HG02981 (cell line): Measurements from ENCODE around the gene RABGAP1.

Source experiments
- ATAC-seq: cut with Tn5 transposase; IDR thresholded peaks from one replicate; pipeline ENCODE4 v1.9.1; 2021; ENCODE audit warnings: mild to moderate bottlenecking, moderate library complexity; ENCODE audit not compliant: unreplicated experiment

RABGAP1 gene

DNA sequence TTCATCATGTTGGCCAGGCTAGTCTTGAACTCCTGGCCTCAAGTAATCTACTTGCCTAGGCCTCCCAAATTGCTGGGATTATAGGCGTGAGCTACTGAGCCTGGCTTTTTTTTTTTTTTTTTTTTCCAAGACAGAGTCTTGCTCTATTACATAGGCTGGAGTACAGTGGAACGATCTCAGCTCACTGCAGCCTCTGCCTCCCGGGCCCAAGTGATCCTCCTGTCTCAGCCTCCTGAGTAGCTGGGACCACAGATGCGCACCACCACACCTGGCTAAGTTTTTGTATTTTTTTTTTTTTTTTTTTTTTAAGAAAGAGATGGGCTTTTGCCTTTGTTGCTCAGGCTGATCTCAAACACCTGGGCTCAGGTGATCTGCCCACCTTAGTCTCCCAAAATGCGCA, 66.4 kb downstream of the RABGAP1 start:
- ATAC-seq: no peak

DNA sequence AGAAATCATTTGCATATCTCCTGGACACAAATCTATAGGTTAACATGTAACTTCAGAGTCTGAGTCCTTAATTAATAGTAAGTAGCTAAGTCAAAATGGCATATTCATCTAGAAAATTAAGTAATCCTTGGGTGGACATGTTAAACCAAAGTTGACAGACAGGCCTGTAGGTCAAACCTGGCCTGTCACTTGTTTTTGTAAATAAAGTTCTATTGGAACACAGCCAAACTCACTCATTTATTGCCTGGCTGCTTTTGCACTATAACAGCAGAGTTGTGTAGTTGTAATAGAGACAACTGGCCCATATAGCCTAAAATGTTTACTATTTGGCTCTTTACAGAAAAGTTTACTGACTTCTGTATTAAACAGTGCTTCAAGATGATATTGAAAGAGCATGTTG, 68.1 kb downstream of the RABGAP1 start:
- ATAC-seq: no peak

DNA sequence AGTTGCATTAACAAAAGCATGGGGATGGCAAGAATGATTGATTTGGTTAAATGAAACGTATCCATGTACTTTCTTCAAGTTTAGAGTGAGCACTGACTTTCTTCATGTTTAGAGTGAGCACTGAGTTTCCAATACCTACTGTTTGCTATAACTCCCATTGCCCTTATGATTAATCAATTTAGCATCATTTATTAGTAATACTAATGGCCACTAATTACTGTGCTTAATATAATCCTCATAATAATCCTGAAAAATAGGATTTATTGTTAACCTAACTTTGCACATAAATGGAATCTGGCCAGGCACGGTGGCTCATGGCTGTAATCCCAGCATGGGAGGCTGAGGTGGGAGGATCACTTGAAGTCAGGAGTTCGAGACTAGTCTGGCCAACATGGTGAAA, 70.6 kb downstream of the RABGAP1 start:
- ATAC-seq: no peak

DNA sequence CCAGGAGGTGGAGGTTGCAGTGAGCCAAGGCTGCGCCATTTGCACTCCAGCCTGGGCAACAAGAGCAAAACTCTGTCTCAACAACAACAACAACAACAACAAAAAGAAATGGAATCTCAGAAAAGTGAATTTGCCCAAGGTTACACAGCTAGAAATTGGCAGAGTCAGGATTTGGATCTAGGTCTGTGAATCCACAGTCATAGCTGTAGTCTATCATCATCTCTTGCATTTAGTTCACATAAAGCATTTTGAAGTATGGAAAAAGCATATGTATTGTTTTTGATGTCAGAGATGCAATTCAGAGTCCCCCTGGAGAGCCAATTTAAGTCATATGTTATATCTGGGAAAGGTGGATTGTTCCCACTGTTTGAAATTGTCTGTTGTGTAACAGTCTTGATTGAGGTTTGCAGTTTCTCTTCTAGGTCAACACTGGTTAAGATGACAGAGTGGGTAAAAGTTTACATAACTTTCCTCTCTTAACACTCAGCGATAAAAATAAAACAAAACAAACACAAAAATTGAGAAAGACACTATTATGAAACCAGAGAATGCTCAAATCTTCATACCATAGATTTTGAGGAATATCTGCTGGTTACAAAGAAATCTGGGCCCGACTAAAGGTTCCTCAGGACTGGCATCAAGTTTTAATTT, 71.2 kb downstream of the RABGAP1 start:
- no peak for ATAC-seq

DNA sequence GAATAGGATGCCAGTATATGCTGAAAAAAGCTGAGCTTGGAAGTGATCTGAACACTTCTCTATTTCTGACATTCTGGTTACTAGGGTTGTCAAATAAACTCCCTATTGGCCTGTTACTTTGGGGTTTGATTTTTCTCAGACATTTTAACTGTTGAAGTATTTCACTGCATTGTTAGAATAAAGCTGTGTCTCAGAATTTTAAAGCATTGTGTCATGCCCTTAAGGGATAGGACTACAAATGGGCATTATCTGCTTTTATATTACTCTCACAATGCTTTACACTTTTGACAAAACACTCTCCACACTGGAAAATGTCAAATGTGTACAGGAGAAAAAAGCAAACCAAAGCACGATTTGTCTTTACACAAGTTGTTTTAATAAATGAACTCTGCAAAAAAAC, 75.8 kb downstream of the RABGAP1 start:
- ATAC-seq: no peak

DNA sequence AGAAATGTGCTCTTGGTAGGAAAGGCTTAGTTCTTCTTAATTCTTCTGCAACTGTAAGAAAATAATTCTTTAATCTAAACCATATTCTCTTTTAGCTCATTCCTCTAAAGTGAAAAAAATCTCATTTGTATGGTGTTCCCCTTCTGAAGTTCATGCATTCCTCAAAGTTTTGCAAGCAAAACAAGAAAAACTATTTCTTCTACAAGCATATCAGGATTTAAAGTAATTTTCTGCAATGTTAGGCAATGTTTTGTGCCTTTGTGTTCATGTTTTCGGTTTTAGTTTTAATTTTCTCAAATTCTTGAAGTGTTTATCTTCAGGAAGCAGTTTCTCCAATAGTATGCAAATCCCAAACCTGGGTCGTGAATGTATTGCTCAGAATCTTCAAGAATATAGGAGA, 80.0 kb downstream of the RABGAP1 start:
- no peak for ATAC-seq

DNA sequence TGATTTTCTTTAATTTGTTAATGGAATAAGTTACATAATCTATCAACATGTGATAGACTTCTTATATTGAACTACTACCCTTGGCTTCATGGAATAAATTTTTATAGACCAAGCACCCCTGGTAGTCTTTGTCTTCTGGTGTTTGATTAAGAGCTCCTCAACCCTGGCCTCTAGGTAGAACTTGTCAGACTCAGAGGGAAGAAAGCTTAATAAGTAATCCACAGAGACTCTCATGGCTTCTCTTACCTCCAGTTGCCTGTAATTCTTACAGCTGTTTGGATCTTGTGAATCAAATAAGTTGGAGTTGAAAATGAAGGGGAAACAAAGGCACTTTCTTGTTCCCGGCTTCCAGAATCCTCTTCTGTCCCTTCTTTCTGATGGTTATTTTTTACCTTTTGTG, 85.6 kb downstream of the RABGAP1 start:
- no peak for ATAC-seq

DNA sequence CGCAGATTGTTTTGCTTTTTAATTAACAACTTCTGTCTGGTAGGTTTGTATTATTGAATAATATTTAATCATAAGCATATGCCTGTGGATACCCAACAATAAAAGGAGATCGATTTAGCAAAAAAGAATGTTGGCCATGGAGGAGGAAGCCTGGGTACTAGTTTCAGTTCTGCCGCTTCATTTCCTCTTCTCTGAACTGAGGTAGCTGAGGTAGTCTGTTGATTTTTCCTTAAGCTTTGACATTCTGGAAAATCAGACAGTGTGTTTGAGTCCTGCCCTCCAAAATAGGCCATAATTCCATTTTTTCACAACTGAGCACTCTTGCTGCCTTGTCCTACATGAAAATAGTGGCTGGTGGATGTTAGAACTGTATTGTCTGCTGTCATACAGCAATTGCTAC, 86.7 kb downstream of the RABGAP1 start:
- no peak for ATAC-seq

DNA sequence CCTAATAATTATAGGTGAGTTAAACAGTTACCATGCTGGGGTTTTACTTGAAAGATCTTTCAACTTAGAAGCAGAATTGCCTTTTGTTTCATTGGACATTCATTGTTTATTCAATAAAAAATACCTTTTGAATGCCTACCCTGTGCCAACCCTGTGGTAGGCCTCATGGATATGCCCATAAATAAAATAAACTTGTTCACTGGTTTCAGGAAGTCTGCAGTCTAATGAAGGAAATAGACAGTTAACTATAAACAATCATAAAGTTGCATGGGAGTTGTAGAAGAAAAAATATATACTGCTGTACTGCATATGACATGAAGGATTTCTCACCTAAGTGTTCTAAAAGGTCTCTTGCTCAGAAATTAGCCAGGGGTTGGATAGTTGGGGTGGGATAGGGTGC, 87.3 kb downstream of the RABGAP1 start:
- ATAC-seq: no peak

DNA sequence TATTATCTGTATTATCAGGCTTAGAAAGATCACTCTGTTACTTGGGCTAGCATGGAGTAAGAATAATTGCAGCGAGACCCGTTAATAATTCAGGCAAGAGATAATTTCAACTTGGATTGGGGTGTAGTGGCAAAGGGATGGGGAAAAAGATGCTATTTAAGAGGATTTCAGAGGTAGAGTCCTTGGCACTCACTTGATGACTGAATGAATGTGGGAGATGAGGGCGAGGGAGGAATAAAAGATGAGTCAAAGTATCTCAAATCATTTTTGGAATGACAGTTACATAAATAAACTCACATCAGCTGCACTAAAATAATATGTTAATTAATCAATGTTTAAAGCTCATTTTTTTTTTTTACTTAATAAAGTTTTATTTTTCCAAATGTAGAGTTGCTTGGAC, 88.2 kb downstream of the RABGAP1 start:
- no peak for ATAC-seq

DNA sequence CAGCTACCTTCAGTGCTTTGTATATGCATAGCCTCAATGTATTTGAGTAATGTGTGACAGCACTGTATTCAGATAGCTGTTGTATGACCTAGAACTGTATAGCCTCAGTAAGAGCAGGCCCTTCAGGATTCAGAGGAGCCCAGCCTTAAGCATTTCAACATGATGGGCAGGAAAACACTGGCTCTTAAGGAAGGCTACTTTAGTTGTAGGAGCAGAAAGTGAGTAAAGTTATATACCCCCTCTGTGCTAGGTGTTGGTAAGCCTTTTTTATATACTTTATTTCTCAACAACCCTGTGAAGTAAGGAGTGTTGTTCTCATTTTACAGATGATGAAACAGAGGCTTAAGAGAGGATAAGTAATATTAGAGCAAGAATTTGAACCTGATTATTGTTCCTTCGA, 91.1 kb downstream of the RABGAP1 start:
- no peak for ATAC-seq

DNA sequence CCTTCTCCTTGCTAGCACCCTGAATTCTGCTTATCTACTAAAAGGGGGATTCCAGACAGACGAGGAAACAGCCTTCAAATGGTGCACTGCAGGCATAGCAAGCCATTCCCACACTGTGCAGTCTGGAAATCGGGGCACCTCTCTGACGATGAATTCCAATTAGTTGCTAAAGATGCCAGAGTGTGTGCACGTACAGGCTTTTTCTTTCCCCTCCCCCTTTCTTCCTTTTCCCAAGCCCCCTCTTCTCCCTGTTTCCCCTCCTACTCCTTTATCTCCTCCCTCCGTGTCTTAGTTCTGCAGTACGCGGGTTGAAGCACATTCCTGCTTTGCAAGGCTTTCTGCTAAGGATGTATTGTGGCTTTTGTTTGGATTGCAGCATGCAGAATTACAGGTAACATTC, 92.5 kb downstream of the RABGAP1 start, which contains the start of gene GPR21:
GPR21 (plus strand) TSS at position 316 of the 400 bp plus-strand sequence. CDS start 900 bp downstream, outside the sequence.
- ATAC-seq: no peak

DNA sequence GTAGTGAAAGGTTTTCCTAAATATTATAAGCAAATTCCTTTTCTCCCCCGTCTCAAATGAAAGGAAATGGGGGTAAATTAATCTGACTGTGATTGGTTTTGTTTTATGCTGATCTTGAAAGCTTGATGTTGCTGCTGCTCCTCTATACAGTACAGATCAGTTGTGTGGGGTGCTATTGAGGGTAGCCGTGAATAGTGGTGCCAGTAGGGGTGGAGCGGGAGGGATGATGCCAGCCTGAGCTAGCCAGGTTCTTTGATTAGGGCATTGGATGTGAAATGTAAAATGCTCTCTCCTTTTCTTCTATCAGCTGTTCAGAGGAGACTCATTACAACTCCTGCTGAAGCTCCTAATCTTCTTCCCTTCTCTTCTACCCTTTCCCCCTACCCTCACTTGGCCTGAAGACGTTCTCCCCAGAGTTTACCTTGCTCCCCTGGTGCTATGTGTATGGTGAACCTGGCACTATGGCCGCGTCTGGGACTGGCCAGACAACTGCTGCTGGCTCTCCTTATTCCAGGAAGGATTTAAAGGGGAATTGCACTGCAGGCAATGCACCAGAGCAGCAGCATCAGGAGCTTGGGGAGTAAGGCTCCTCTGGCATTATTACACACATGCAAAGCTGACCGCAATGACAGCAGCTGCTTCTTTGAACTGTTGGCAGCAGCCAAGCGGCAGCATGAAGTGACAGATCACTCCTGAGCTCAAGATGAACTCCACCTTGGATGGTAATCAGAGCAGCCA, 93.2 kb downstream of the RABGAP1 start:
- ATAC-seq: peak; percentile 56

DNA sequence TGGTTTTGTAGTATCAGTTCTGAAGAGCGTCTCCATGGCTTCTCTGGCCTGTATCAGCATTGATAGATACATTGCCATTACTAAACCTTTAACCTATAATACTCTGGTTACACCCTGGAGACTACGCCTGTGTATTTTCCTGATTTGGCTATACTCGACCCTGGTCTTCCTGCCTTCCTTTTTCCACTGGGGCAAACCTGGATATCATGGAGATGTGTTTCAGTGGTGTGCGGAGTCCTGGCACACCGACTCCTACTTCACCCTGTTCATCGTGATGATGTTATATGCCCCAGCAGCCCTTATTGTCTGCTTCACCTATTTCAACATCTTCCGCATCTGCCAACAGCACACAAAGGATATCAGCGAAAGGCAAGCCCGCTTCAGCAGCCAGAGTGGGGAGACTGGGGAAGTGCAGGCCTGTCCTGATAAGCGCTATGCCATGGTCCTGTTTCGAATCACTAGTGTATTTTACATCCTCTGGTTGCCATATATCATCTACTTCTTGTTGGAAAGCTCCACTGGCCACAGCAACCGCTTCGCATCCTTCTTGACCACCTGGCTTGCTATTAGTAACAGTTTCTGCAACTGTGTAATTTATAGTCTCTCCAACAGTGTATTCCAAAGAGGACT, 94.2 kb downstream of the RABGAP1 start:
- ATAC-seq: no peak

DNA sequence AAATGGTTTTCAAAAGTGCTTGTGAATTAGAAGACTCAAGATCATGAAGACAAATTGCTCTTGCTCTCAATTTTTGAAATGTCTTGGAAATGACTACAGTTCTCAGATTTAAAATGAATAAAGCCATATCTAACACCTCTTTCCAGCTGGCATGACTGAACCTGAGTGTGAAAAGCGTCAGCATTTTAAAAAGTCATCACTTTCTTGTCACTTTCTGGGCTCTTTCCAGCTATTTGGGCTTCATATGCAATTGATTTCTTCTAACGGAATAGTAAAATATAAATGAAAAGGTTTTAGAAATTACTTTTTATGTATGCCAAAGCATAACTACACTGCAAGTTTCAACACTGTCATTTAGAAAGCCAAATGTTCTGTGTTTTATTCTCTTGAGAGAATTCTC, 95.0 kb downstream of the RABGAP1 start:
- ATAC-seq: no peak

DNA sequence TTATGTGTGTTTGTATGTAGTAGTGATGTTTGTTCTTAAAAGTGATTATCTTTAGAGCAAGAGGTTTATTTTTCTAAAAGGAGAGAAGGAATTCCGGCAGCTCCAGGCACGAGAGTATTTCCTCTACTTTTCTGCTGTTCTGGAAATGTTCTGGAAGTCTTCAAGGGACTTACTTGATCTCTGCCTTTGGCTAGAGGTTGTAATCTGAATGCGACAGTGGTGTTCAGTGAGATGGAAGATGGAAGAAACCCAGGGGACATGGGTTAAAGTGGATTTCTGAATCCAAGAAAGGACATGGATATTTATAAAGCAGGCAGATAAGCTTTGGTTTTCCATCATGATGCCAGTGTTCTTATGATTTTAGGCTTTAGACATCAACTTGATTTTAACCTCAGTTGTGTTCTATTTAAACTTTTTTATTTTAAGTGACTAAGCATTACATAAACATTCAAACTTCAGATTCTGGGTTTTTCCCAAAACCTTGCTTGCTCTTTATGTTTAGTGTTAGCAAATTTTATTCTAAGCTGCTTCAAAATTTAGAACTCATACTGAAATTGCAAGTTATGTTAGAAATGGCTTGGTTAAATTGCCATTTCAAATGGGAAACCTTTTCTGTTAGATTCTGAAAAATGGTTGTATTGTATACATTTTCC, 96.2 kb downstream of the RABGAP1 start:
- no peak for ATAC-seq

DNA sequence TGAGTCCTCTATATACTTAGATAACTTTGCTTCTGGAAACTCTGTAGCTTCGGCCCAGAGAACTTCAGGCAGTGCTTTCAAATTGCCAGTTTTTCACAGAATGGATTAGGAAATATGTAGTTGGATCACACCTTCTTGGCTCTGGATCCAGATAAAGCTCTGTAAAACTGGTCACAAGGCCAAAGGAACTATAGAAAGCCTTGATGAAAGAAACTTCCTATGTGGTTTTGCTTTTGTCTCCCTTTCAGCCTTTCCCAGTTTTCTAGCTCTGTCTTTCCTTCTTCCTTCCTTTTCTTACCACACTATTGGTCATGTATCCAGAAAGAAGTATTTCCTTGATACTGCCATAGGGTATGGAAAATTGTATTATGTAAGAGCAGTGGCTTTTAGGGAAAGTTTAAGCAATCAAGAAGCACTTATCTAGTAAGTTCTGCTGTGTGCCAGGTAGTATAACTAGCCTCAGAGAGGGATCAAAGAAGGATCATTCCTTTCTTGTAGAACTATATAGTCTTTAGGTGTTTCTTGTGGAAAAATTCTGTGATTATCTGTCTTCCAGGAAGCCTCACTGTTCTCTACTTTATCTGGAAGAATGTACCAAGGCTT, 98.9 kb downstream of the RABGAP1 start:
- ATAC-seq: no peak

DNA sequence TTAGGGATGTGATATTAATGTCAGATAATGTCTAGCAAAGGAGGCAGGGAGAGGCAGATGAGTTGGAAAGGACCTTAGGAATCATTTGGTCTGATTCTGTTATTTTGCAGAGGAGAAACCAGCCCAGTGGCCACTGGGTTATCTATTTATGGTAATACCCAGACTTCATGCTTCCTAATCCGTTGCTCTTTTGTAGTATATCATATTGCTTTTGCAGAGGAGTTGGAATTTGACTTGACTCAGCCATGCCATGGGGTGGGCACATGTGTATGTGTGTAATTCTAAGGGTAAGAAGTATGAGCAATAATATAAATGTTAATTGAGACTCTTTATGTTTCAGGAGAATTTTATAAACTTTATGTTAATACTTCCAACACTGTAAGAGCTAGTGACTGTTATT, 100.0 kb downstream of the RABGAP1 start:
- no peak for ATAC-seq

DNA sequence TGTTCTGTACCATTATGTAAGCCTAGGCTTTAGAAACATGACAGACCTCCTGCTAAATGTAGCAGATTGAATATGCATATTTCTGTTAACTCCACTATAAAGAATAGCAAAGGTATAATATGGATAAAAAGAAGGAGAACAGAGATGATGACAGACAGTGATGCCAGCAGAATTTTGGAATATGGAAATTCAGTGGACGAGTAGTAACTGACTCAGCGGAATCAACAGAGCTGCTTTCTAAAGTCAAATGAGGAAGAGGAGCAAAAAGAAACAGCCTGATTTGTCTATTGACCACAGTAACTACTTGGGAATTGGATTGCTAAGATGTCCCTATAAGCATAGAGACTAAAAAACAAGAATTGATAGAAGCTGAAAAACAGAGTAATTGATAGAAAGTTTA, 100.7 kb downstream of the RABGAP1 start:
- ATAC-seq: no peak

DNA sequence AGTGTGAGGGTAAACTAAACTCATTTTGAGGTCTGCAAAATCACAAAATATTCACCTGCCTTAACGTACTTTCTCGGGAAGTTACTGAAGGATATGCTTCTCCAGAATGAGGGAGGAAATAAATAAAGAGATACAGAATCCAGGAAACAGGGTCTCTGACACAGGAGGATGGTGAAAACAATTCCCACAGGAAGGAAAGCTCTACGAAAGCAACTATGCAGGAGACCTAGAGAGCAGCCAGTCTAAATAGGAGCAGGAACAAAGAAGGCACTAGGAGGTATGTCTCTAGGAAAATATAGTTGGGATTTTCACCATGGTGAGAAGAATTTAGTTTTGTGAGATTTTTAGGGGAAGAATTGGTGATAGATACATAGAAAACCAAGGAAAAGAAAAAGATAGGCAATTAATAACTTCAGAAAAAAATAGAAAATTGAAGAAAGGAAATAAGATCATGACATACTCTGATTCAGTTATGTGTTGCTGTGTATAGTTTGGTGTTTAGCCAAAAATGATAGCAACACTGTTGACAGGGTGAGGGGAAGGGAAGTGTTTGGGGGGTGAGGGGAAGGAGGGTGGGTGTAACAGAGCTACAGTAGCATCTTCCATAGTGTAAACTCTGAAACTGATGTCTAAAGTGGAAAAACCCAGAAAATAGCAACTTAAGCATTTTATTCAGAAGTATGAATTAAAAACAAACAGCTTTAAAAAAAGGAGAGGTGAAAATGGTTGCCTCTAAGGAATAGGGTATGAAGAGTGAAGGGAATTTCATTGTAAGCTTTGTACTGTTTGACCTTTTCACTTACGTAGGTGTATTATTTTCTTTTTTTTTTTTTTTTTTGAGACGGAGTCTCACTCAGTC, 102.5 kb downstream of the RABGAP1 start:
- no peak for ATAC-seq
